Measurements from ENCODE around the gene SPPL3.

Gene SPPL3

GRCh38 chr12:120836114-120836684 is 68.0 kb downstream of the SPPL3 start:
- FAIRE-seq, result no peak
- DNase-seq (ENCODE audit: insufficient read length), result no peak
- no peak for TF ChIP-seq POLR2A (IDR thresholded peaks at IDR 0.05; ENCODE audit: low read depth, low read length)
- no peak for TF ChIP-seq POLR2AphosphoS5 (IDR thresholded peaks at IDR 0.05; ENCODE audit: low read depth, low read length)
- TF ChIP-seq TAF1 (IDR thresholded peaks at IDR 0.05; ENCODE audit: borderline replicate concordance, low read depth, low read length), result no peak

- no peak for TF ChIP-seq TAF1 (IDR thresholded peaks at IDR 0.05; ENCODE audit: borderline replicate concordance, low read depth, low read length)
- TF ChIP-seq POLR2AphosphoS5 (IDR thresholded peaks at IDR 0.05; ENCODE audit: low read depth, low read length), result no peak
- TF ChIP-seq POLR2A (IDR thresholded peaks at IDR 0.05; ENCODE audit: low read depth, low read length), result no peak
- FAIRE-seq (no peak), DNase-seq (ENCODE audit: insufficient read length) (no peak)
These were observed 68.5 kb downstream of the SPPL3 start for GRCh38 chr12:120835657-120836056.

- FAIRE-seq, result peak; percentile 84
These were observed 68.9 kb downstream of the SPPL3 start for GRCh38 chr12:120835304-120835612.

GRCh38 chr12:120834489-120835303 is 69.5 kb downstream of the SPPL3 start:
- TF ChIP-seq TAF1 (IDR thresholded peaks at IDR 0.05; ENCODE audit: borderline replicate concordance, low read depth, low read length) (no peak), POLR2AphosphoS5 (IDR thresholded peaks at IDR 0.05; ENCODE audit: low read depth, low read length) (no peak), POLR2A (IDR thresholded peaks at IDR 0.05; ENCODE audit: low read depth, low read length) (no peak)
- FAIRE-seq (peak; percentile 67), DNase-seq (ENCODE audit: insufficient read length) (no peak)

More at GRCh38 chr12:120835304-120835612, 68.9 kb downstream of the SPPL3 start:
- TF ChIP-seq POLR2A (IDR thresholded peaks at IDR 0.05; ENCODE audit: low read depth, low read length), result no peak
- no peak for TF ChIP-seq POLR2AphosphoS5 (IDR thresholded peaks at IDR 0.05; ENCODE audit: low read depth, low read length)
- TF ChIP-seq TAF1 (IDR thresholded peaks at IDR 0.05; ENCODE audit: borderline replicate concordance, low read depth, low read length), result no peak
- DNase-seq (ENCODE audit: insufficient read length), result no peak

GRCh38 chr12:120833849-120834248 is 70.3 kb downstream of the SPPL3 start:
- no peak for DNase-seq (ENCODE audit: insufficient read length)
- FAIRE-seq, result peak; percentile 73
- TF ChIP-seq TAF1 (IDR thresholded peaks at IDR 0.05; ENCODE audit: borderline replicate concordance, low read depth, low read length), result no peak
- TF ChIP-seq POLR2A (IDR thresholded peaks at IDR 0.05; ENCODE audit: low read depth, low read length), result no peak
- TF ChIP-seq POLR2AphosphoS5 (IDR thresholded peaks at IDR 0.05; ENCODE audit: low read depth, low read length), result no peak

GRCh38 chr12:120832737-120833136 is 71.4 kb downstream of the SPPL3 start:
- no peak for DNase-seq (ENCODE audit: insufficient read length)
- no peak for FAIRE-seq
- TF ChIP-seq TAF1 (IDR thresholded peaks at IDR 0.05; ENCODE audit: borderline replicate concordance, low read depth, low read length), result no peak

- DNase-seq (ENCODE audit: insufficient read length), result no peak
- no peak for FAIRE-seq
- TF ChIP-seq TAF1 (IDR thresholded peaks at IDR 0.05; ENCODE audit: borderline replicate concordance, low read depth, low read length), result no peak
- no peak for TF ChIP-seq POLR2AphosphoS5 (IDR thresholded peaks at IDR 0.05; ENCODE audit: low read depth, low read length)
- TF ChIP-seq POLR2A (IDR thresholded peaks at IDR 0.05; ENCODE audit: low read depth, low read length), result no peak
These were observed 72.4 kb downstream of the SPPL3 start for GRCh38 chr12:120831648-120832267.

GRCh38 chr12:120830966-120831365 is 73.2 kb downstream of the SPPL3 start:
- DNase-seq (ENCODE audit: insufficient read length) (no peak), FAIRE-seq (no peak)
- no peak for TF ChIP-seq POLR2AphosphoS5 (IDR thresholded peaks at IDR 0.05; ENCODE audit: low read depth, low read length)
- no peak for TF ChIP-seq TAF1 (IDR thresholded peaks at IDR 0.05; ENCODE audit: borderline replicate concordance, low read depth, low read length)
- TF ChIP-seq POLR2A (IDR thresholded peaks at IDR 0.05; ENCODE audit: low read depth, low read length), result no peak

GRCh38 chr12:120830052-120830940 is 73.9 kb downstream of the SPPL3 start:
- DNase-seq (ENCODE audit: insufficient read length) (no peak), FAIRE-seq (peak; percentile 67)
- TF ChIP-seq POLR2AphosphoS5 (IDR thresholded peaks at IDR 0.05; ENCODE audit: low read depth, low read length) (no peak), TAF1 (IDR thresholded peaks at IDR 0.05; ENCODE audit: borderline replicate concordance, low read depth, low read length) (no peak), POLR2A (IDR thresholded peaks at IDR 0.05; ENCODE audit: low read depth, low read length) (no peak)

GRCh38 chr12:120826335-120826734 is 77.8 kb downstream of the SPPL3 start:
- TF ChIP-seq TAF1 (IDR thresholded peaks at IDR 0.05; ENCODE audit: borderline replicate concordance, low read depth, low read length) (no peak), POLR2AphosphoS5 (IDR thresholded peaks at IDR 0.05; ENCODE audit: low read depth, low read length) (no peak), POLR2A (IDR thresholded peaks at IDR 0.05; ENCODE audit: low read depth, low read length) (no peak)
- DNase-seq (ENCODE audit: insufficient read length) (no peak), FAIRE-seq (no peak)

GRCh38 chr12:120825337-120825736 is 78.8 kb downstream of the SPPL3 start:
- DNase-seq (ENCODE audit: insufficient read length), result no peak
- TF ChIP-seq POLR2AphosphoS5 (IDR thresholded peaks at IDR 0.05; ENCODE audit: low read depth, low read length), result no peak
- no peak for TF ChIP-seq POLR2A (IDR thresholded peaks at IDR 0.05; ENCODE audit: low read depth, low read length)
- TF ChIP-seq TAF1 (IDR thresholded peaks at IDR 0.05; ENCODE audit: borderline replicate concordance, low read depth, low read length), result no peak
- no peak for FAIRE-seq

All from GM12892 (cell line).